HG02943 (cell line): ENCODE data around the gene TRH.
"Not testable (repeated sequence)": the region's sequence is repeated elsewhere in the genome, so short reads cannot be mapped to it uniquely, and the experiment has no call there.

Experiments used
- ATAC-seq: cut with Tn5 transposase; IDR thresholded peaks from one replicate; pipeline ENCODE4 v1.9.1; 2021; ENCODE audit warnings: mild to moderate bottlenecking, low read depth, moderate library complexity; ENCODE audit not compliant: unreplicated experiment

TRH gene

GRCh38 chr3:130002666-130003598, 28.4 kb downstream of the TRH start:
- not testable (repeated sequence) for ATAC-seq

- no peak for ATAC-seq
These were observed 36.0 kb downstream of the TRH start for GRCh38 chr3:130010556-130010955.

GRCh38 chr3:130012108-130012507, 37.6 kb downstream of the TRH start:
- not testable (repeated sequence) for ATAC-seq

- not testable (repeated sequence) for ATAC-seq
These were observed 38.7 kb downstream of the TRH start for GRCh38 chr3:130013246-130013645.

DNA sequence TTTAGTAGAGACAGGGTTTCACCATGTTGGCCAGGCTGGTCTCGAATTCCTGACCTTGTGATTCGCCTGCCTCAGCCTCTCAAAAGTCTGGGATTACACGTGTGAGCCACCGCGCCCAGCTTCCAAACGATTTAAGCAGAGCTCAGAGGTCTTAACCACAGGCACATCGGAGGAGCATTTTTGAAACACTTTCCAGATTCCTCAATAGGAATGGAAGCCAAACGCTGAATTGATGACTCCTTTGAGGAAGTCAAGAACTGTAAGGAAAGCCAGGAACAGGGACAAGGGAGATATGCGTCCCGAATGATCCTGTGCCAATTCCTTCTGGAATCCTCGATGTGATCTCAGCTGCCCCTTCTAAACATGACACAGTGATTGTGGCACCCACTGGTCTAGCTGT, 40.0 kb downstream of the TRH start:
- ATAC-seq: no peak

- ATAC-seq: not testable (repeated sequence)
These were observed 43.1 kb downstream of the TRH start for GRCh38 chr3:130017661-130018060.

- not testable (repeated sequence) for ATAC-seq
These were observed 51.8 kb downstream of the TRH start for GRCh38 chr3:130026146-130026829.

DNA sequence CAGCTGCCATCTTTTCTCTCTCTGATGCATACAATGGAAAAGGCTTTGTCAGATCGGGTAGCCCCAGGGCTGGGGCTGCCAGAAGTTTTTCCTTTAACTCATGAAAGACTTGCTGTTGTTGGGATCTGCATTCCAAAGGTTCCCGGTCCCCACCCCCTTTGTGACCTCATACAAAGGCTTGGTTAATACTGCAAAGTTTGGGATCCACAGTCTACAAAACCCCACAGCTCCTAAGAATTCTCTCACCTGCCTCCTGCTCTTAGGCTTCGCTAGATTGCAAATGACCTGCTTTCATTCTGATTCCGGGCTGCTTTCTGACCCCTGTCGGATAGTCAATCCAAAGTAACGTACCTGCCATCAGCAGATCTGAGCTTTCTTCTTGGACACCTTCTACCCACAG, 52.9 kb downstream of the TRH start:
- ATAC-seq: not testable (repeated sequence)
